Measurements from ENCODE around the gene FSIP1.
"Not testable (repeated sequence)": the region's sequence is repeated elsewhere in the genome, so short reads cannot be mapped to it uniquely, and the experiment has no call there.

FSIP1 gene

DNA sequence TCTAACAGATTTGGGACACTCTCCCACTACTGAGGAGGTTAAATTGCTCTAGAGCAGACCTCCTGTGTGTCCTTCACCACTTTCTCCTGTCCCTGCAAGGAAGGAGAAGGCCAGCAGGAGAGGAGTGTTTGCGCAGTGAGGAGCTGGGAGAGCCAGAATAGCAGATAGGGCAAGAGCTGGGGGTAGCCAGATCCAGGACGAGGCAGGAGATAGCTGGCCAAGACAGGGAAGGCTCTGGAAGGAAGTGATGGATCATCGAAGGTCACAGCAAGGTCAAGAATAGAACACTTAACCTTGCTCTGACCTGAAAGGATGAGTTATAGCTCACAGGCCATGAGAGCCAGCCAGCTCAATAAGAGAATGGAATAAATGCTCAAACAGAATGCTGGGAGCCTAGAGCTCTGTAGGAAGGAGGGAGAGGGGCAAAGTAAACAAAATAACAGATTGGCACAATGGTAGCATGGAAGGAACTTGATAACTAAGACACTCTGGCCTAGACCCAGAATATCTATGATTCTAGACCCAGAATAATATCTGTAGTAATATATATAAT, 37.5 kb upstream of the FSIP1 start:
- no peak overlapping the region for H3K27ac ChIP-seq
- no peaks in the 10 kb centered on the region for H3K27me3 ChIP-seq (ENCODE audit: insufficient read depth, low read depth, severe bottlenecking)
- no peaks in the 10 kb centered on the region for H3K36me3 ChIP-seq
- H3K4me3 ChIP-seq (ENCODE audit: low read depth, low read length): no peak overlapping the region
- DNase-seq: no peak
- TF ChIP-seq, protein P1, sequence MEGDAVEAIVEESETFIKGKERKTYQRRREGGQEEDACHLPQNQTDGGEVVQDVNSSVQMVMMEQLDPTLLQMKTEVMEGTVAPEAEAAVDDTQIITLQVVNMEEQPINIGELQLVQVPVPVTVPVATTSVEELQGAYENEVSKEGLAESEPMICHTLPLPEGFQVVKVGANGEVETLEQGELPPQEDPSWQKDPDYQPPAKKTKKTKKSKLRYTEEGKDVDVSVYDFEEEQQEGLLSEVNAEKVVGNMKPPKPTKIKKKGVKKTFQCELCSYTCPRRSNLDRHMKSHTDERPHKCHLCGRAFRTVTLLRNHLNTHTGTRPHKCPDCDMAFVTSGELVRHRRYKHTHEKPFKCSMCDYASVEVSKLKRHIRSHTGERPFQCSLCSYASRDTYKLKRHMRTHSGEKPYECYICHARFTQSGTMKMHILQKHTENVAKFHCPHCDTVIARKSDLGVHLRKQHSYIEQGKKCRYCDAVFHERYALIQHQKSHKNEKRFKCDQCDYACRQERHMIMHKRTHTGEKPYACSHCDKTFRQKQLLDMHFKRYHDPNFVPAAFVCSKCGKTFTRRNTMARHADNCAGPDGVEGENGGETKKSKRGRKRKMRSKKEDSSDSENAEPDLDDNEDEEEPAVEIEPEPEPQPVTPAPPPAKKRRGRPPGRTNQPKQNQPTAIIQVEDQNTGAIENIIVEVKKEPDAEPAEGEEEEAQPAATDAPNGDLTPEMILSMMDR (IDR thresholded peaks at IDR 0.05; ENCODE audit: low read depth, low read length): no peak
- no peaks in the 10 kb centered on the region for H3K9me3 ChIP-seq (ENCODE audit: severe bottlenecking)

DNA sequence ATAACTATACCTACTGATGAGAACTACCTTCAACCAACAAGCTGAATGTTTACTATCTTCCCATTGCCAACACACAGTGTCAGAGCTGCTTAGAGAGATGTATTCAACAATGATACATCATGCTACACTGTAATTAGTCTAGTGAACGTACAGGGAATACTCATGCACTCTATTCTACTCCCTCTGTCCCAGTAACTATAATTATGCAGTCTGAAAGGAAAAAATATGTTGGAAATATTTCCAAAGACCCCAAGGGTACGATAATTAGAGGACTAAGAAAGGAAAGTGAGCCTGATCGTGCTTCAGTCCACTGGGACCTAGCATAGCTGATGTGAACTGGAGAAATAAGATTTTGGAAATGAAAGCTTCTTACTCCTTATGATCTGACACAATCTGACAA, 36.9 kb upstream of the FSIP1 start:
- no peaks in the 10 kb centered on the region for H3K9me3 ChIP-seq (ENCODE audit: severe bottlenecking)
- TF ChIP-seq, protein P1 (IDR thresholded peaks at IDR 0.05; ENCODE audit: low read depth, low read length): no peak
- no peak for DNase-seq
- H3K4me3 ChIP-seq (ENCODE audit: low read depth, low read length): no peak overlapping the region
- H3K27ac ChIP-seq: no peak overlapping the region
- no peaks in the 10 kb centered on the region for H3K36me3 ChIP-seq
- H3K27me3 ChIP-seq (ENCODE audit: insufficient read depth, low read depth, severe bottlenecking): no peaks in the 10 kb centered on the region

DNA sequence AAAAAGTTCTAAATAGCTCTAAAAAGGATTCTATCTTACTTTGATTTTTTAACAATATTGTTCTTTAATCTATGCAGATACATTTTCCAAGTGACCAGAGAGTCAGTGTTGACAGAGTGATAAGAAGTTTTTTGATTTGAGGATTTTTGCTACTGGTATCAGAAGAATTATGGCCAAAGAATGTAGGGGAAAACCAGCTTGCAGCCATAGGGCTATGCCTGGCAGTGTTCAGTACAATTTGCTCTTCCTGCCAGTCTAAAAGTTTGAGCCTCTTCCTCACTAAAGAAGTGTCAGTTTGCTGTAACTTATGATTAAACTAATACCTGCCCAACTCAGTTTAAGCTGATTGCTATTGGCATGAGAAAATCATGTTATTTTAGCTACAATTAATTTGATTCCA, 35.3 kb upstream of the FSIP1 start:
- H3K9me3 ChIP-seq (ENCODE audit: severe bottlenecking): no peaks in the 10 kb centered on the region
- TF ChIP-seq, protein P1 (IDR thresholded peaks at IDR 0.05; ENCODE audit: low read depth, low read length): no peak
- H3K4me3 ChIP-seq (ENCODE audit: low read depth, low read length): no peak overlapping the region
- H3K27ac ChIP-seq: no peak overlapping the region
- DNase-seq: no peak
- H3K27me3 ChIP-seq (ENCODE audit: insufficient read depth, low read depth, severe bottlenecking): no peaks in the 10 kb centered on the region
- no peaks in the 10 kb centered on the region for H3K36me3 ChIP-seq

DNA sequence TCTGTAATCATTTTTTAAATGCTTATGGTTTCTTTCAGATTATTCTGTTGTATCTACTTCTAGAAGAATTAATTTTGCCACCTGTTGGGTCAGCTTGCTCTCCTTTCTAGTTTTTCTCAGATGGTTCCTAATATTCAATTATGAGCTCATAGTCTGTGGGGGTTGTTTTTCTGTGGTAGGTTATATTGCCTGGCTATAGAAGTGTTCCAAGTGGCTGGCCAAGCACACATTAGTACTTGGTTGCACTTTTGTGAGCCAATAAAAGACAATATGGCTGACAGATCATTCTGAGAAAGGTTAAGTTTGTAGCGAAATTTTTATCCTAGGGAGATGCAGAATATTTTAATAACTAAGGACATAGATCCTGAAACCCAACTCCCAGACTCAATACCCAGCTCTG, 31.8 kb upstream of the FSIP1 start:
- DNase-seq: no peak
- Histone ChIP-seq H3K27me3 (ENCODE audit: insufficient read depth, low read depth, severe bottlenecking) (no peaks in the 10 kb centered on the region), H3K9me3 (ENCODE audit: severe bottlenecking) (no peaks in the 10 kb centered on the region), H3K27ac (no peak overlapping the region), H3K4me3 (ENCODE audit: low read depth, low read length) (no peak overlapping the region), H3K36me3 (no peaks in the 10 kb centered on the region)
- TF ChIP-seq, protein P1 (IDR thresholded peaks at IDR 0.05; ENCODE audit: low read depth, low read length): no peak

DNA sequence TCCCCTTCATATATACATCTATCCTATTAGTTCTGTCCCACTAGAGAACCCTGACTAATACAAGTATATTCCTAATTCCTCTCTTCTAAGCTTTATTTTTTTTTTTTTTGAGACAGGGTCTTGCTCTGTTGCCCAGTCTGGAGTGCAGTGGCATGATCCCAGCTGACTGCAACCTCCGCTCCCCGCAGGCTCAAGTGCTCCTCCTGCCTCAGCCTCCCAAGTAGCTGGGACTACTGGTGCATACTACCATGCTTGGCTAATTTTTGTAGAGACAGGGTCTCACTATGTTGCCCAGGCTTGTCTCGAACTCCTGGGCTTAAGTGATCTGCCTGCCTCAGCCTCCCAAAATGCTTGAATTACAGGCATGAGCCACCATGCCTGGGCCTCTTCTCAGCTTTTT, 30.0 kb upstream of the FSIP1 start:
- H3K9me3 ChIP-seq (ENCODE audit: severe bottlenecking); H3K4me3 ChIP-seq (ENCODE audit: low read depth, low read length); H3K27ac ChIP-seq: not testable (repeated sequence)

DNA sequence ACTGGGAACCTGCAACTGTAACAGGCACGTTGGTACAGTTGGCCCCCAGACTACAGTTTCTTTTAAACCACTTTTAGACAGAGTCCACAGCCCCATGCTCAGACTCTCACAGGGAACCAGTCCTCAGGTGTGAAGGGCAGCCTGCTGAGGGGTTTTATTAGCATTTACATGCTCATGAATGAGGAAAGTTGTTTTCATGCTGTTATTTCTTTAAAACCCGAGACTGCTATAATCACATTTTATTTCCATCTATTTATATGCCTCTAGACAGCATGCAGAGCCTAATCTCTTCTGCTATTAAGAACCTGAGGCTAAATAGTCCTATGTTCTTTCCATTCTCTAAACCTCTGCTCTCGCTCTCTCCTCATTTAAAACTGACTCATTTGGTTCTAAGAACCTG, 26.3 kb upstream of the FSIP1 start:
- H3K4me3 ChIP-seq (ENCODE audit: low read depth, low read length): no peak overlapping the region
- no peaks in the 10 kb centered on the region for H3K27me3 ChIP-seq (ENCODE audit: insufficient read depth, low read depth, severe bottlenecking)
- H3K27ac ChIP-seq: no peak overlapping the region

More for the DNA sequence above, 30.0 kb upstream of the FSIP1 start:
- not testable (repeated sequence) for DNase-seq; H3K36me3 ChIP-seq; H3K27me3 ChIP-seq (ENCODE audit: insufficient read depth, low read depth, severe bottlenecking)

More for the DNA sequence above, 26.3 kb upstream of the FSIP1 start:
- no peak for DNase-seq
- TF ChIP-seq, protein P1 (IDR thresholded peaks at IDR 0.05; ENCODE audit: low read depth, low read length): no peak
- no peaks in the 10 kb centered on the region for H3K9me3 ChIP-seq (ENCODE audit: severe bottlenecking)
- no peaks in the 10 kb centered on the region for H3K36me3 ChIP-seq
